ENCODE measurements around the gene LCN12. TPM values are rescaled to one million over a fixed set of nuclear protein-coding genes. Genes with fewer than 3 reads are reported as not detected.

Gene LCN12
- total RNA-seq, 1 donor from 2014 or later = not detected

- Histone ChIP-seq H3K27me3 (no peaks in the 10 kb centered on the region), H3K27ac (no peak overlapping the region), H3K4me3 (no peak overlapping the region), H3K9ac (no peak overlapping the region), H3K4me1 (no peaks in the 10 kb centered on the region), H3K4me2 (no peak overlapping the region), H3K36me3 (no peaks in the 10 kb centered on the region), H3K79me2 (ENCODE audit: low read depth) (peaks cover 10% of the 10 kb centered on the region), H4K20me1 (ENCODE audit: low read depth) (peaks cover 25% of the 10 kb centered on the region), H3K9me3 (ENCODE audit: low read depth) (no peaks in the 10 kb centered on the region), H2AFZ (replicated peaks) (no peak overlapping the region), H3F3A (ENCODE audit: low read depth) (peaks cover 4% of the 10 kb centered on the region)
- DNase-seq (ENCODE audit: low spot score) = no peak
- Mint-ChIP-seq H3K4me1 (peaks cover 3% of the 10 kb centered on the region), H3K27me3 (ENCODE audit: insufficient read depth, low read depth) (peaks cover 10% of the 10 kb centered on the region), H3K36me3 (peaks cover 19% of the 10 kb centered on the region), H3K9me3 (no peaks in the 10 kb centered on the region), H3K27ac (no peak overlapping the region), H3K4me3 (no peak overlapping the region)
- TF ChIP-seq EZH2 (IDR thresholded peaks at IDR 0.05) = no peak
- TF ChIP-seq CTCF (IDR thresholded peaks at IDR 0.05) = no peak
- TF ChIP-seq EZH2phosphoT487 (IDR thresholded peaks at IDR 0.05) = no peak
These were observed 12.6 kb upstream of the LCN12 start for GRCh38 chr9:136939431-136939995.

- Mint-ChIP-seq H3K27me3 (ENCODE audit: insufficient read depth, low read depth) (peaks cover 10% of the 10 kb centered on the region), H3K9me3 (no peaks in the 10 kb centered on the region), H3K36me3 (peaks cover 17% of the 10 kb centered on the region), H3K4me3 (no peak overlapping the region), H3K4me1 (peaks cover 3% of the 10 kb centered on the region), H3K27ac (no peak overlapping the region)
- H3K79me2 ChIP-seq (ENCODE audit: low read depth) = peaks cover 10% of the 10 kb centered on the region
- no peaks in the 10 kb centered on the region for H3K36me3 ChIP-seq
- no peak overlapping the region for H3K4me2 ChIP-seq
- H3K4me1 ChIP-seq = no peaks in the 10 kb centered on the region
- no peak overlapping the region for H3K9ac ChIP-seq
- H3K4me3 ChIP-seq = no peak overlapping the region
- H3F3A ChIP-seq (ENCODE audit: low read depth) = peaks cover 4% of the 10 kb centered on the region
- peaks cover 25% of the 10 kb centered on the region for H4K20me1 ChIP-seq (ENCODE audit: low read depth)
- H3K27me3 ChIP-seq = no peaks in the 10 kb centered on the region
- no peak for TF ChIP-seq EZH2 (IDR thresholded peaks at IDR 0.05)
- TF ChIP-seq EZH2phosphoT487 (IDR thresholded peaks at IDR 0.05) = no peak
- TF ChIP-seq CTCF (IDR thresholded peaks at IDR 0.05) = no peak
- H2AFZ ChIP-seq (replicated peaks) = no peak overlapping the region
- H3K9me3 ChIP-seq (ENCODE audit: low read depth) = no peaks in the 10 kb centered on the region
- DNase-seq (ENCODE audit: low spot score) = no peak
- no peak overlapping the region for H3K27ac ChIP-seq
These were observed 12.0 kb upstream of the LCN12 start for GRCh38 chr9:136939996-136940525.

GRCh38 chr9:136940526-136941230, 11.4 kb upstream of the LCN12 start:
- no peak overlapping the region for H3K4me3 Mint-ChIP-seq
- H2AFZ ChIP-seq (replicated peaks) = no peak overlapping the region
- H3F3A ChIP-seq (ENCODE audit: low read depth) = peaks cover 2% of the 10 kb centered on the region
- no peaks in the 10 kb centered on the region for H3K27me3 ChIP-seq
- no peak overlapping the region for H3K4me2 ChIP-seq
- H3K4me1 Mint-ChIP-seq = peaks cover 3% of the 10 kb centered on the region
- peaks cover 10% of the 10 kb centered on the region for H3K79me2 ChIP-seq (ENCODE audit: low read depth)
- no peak overlapping the region for H3K9ac ChIP-seq
- H3K9me3 Mint-ChIP-seq = no peaks in the 10 kb centered on the region
- H3K9me3 ChIP-seq (ENCODE audit: low read depth) = no peaks in the 10 kb centered on the region
- H4K20me1 ChIP-seq (ENCODE audit: low read depth) = peaks cover 25% of the 10 kb centered on the region
- no peak overlapping the region for H3K27ac Mint-ChIP-seq
- no peaks in the 10 kb centered on the region for H3K36me3 ChIP-seq
- no peak overlapping the region for H3K27ac ChIP-seq
- H3K27me3 Mint-ChIP-seq (ENCODE audit: insufficient read depth, low read depth) = peaks cover 10% of the 10 kb centered on the region
- H3K36me3 Mint-ChIP-seq = peaks cover 15% of the 10 kb centered on the region
- TF ChIP-seq CTCF (IDR thresholded peaks at IDR 0.05) (no peak), EZH2phosphoT487 (IDR thresholded peaks at IDR 0.05) (no peak), EZH2 (IDR thresholded peaks at IDR 0.05) (no peak)
- DNase-seq (ENCODE audit: low spot score) = no peak
- H3K4me3 ChIP-seq = no peak overlapping the region
- no peaks in the 10 kb centered on the region for H3K4me1 ChIP-seq

All from neural progenitor cell (in vitro differentiated cells).